ENCODE measurements around the gene SCFD2. TPM values are rescaled to one million over a fixed set of nuclear protein-coding genes. Genes with fewer than 3 reads are reported as not detected.
"Not testable (repeated sequence)": the region's sequence is repeated elsewhere in the genome, so short reads cannot be mapped to it uniquely, and the experiment has no call there.

Gene SCFD2
- total RNA-seq, 1 donor from 2014 or later, result 20.4 TPM

DNA sequence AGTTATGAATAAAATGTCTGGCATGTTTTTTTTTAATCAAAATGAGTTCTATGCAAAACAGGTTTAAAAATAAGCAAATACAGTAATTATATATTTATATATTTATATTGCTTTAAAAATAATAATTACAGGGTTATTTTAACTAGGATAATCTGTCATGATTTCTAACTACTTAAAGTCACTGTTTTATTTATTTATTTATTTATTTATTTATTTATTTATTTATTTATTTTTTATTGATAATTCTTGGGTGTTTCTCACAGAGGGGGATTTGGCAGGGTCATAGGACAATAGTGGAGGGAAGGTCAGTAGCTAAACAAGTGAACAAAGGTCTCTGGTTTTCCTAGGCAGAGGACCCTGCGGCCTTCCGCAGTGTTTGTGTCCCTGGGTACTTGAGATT, 129.2 kb downstream of the SCFD2 start:
- not testable (repeated sequence) for DNase-seq

DNA sequence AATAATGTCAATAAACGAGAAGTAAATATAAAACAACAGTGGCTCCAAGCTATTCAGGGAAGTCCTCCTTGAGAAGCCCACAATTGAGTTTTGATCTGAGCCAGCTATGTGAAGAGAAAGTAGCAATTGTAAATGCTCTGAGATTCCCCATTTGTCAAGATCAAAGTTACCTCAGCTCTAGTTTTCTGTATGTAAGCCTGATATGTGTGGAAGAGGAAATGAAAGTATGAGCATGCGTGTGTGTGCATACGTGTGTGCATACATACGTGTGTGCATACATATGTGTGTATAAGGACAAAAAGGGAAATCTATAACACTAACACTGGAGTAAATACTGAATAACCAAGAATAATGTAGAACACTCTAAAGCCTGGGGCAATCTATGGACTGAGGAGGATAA, 130.3 kb downstream of the SCFD2 start:
- DNase-seq, result no peak

GRCh38 chr4:53234669-53235068, 131.2 kb downstream of the SCFD2 start:
- DNase-seq, result no peak

DNA sequence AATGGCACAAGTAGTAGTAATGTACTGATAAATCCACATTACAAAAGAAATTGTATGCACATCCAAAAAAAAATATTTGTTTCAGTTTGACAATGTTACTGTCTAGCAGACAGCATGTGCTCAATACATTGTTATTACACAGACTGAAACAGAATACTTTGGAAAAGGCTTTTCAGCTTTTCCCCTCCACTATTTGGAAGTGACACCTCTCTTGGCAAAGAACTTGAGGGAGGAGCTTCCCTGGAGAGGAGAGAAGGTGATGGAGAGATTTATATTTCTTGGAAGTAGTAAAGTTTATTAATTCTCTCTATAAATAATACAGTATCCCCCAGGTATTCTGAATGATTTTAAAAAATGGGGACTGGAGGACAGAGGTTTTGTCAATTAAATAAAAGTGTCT, 131.8 kb downstream of the SCFD2 start:
- no peak for DNase-seq

DNA sequence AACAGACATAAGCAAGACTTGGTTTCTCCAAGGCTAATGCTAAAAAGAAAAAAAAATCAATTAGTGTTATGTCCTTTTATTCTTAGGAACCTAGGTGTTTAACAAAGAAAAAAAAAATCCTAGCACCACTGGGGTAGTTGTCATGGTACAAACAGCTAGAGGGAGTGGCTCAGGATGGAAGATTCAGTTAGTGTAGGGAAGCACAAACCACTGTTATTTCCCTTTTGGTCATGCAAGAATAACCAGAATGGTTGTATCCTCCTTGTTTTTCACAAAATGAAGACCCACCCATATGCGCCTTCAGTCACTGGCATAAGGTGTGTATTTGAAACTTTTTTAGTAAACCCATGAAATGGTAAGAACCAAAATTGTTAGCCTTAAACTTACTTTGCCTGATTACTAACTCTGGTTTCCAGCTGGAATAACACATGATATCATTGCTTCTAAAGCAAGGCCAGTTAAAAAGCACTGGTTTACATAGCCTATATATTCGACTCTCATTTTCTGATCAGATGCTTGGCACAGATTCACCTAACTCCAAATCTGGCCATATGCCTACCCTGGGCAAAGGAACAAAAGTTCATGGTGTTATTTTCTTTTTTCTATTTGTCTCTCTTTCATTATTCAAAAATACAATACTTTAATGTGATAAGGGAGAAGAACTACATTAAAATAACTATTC, 132.6 kb downstream of the SCFD2 start:
- DNase-seq, result no peak

GRCh38 chr4:53232371-53232770, 133.5 kb downstream of the SCFD2 start:
- no peak for DNase-seq

- DNase-seq, result no peak
Observed at GRCh38 chr4:53228036-53228435, 137.8 kb downstream of the SCFD2 start.

GRCh38 chr4:53227451-53227850, 138.4 kb downstream of the SCFD2 start:
- DNase-seq, result no peak

GRCh38 chr4:53221832-53222480, 143.9 kb downstream of the SCFD2 start:
- no peak for DNase-seq

DNA sequence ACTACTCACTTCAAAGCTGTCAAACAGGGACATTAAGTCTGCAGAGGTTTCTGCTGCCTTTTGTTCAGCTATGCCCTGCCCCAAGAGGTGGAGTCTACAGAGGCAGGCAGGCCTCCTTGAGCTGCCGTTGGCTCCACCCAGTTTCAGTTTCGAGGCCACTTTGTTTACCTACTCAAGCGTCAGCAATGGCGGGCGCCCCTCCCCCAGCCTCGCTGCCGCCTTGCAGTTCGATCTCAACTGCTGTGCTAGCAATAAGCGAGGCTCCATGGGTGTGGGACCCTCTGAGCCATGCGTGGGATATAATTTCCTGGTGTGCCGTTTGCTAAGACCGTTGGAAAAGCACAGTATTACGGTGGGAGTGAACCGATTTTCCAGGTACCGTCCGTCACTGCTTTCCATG, 146.7 kb downstream of the SCFD2 start:
- not testable (repeated sequence) for DNase-seq

GRCh38 chr4:53208753-53209152, 157.1 kb downstream of the SCFD2 start:
- no peak for DNase-seq

GRCh38 chr4:53205970-53206369, 159.9 kb downstream of the SCFD2 start:
- no peak for DNase-seq

DNA sequence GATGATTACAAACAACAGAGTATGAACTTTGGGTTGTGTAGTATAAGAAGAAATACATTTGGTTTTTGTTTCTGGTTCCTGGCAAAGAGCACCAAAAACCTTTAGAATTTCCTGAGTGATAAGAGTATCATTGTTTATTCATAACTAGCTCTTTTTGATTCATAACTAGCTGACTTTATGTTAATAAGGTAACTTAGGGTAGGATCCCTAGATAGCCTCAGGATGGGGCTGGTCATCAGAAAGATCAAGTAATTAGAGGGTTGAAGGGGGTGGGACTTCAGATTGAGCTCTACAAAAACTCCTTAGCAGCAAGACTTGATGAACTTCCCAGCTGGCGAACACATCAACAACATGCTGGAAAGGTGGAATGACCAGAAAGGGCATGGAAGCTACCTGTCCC, 166.5 kb downstream of the SCFD2 start:
- DNase-seq, result no peak

- no peak for DNase-seq
Observed at GRCh38 chr4:53197772-53198142, 168.1 kb downstream of the SCFD2 start.

DNA sequence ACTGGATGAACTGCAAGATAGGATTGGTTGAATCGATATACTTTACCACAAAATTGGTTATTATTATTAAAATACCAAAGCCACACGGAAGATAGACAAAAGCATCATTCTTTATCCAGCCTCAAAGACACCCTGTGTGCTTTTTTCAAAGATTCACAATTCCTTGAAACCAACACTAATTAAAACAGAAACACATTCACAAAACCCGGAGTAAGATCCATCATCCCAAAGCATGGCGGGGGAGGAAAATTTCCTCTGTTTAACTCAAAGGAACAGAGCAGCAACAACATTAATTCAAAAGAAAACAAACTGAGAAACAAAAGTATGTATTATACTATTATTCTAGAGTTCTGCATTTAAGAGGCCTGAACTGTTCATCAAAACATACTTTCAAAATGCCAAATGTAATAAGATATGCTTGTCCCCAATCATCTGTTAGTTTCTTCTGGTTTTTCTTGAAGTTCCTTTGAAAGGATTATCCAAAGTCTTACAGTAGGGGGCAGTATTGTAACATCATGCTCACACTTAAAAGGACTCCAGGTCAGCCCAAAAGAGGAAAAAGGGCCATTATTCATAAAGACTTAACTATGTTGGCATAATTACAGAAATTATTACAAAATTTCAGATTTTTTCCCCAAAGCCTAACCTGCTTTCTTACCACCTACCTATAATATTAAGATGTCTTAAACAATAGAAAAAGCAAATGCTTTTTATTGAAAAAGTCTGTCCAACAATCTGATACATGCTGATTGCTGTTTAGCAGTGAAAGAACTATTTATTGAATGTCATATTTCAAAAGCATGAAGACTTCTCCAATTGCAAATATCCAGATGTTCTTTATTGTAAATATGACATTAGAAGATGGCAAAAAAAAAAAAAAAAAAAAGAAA, 168.7 kb downstream of the SCFD2 start:
- DNase-seq, result peak; percentile 91

DNA sequence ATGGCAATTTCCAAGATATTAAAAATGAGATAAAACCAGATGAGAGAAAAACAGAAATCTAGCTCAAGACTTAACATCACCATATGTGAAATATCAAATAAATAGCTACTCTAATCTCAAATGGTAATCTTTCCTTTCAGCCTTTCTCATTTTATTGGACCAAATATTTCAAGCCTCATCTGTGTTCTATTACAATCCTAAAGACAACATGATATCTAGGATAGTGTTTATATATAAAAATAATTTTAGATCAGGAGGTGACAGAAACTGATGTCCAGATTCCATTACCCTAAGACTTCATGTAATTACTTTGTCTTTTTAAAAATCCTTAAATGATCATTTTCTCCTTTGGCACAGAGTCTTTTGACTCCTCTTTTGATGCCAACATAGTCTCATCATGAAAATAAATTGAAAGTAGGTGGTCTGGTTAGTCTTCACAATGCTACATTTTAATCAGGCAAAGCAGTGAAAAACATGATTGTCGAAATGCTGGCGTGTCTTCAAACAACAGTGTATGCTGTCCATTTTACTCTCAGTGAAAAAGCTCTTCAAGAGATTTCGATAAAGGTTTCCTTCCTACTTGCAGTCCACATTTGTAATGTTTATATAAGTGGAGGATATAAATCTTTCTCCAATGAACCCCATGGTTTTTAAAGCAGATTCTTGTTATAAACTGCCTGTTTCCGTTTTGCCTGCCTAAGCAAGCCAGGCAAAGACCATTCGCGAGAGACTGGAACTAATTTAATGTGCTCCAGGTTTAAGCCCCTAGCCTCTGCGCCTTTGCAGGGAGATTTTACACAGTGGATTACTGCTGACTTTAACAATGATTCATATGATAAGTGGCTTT, 169.8 kb downstream of the SCFD2 start:
- no peak for DNase-seq

- no peak for DNase-seq
Observed at GRCh38 chr4:53194727-53195126, 171.1 kb downstream of the SCFD2 start.

DNA sequence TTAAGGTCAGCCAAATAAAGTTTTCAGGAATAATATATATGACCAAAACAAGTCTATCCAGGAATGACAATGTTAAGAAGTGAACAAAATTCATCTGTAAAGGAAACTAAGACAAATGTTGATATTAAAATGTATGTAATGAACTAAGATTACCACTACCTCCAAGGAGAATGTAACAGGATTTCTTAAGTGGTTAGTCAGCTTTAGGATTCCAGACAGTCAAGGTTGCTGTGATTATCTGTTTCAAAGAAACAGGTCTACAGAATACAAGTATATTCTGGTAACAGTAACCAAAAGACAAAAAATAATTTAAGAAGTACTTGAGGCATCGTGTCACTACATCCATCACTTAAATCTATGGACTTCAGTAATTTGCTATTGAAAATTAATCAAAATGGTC, 172.8 kb downstream of the SCFD2 start:
- no peak for DNase-seq

- no peak for DNase-seq
Observed at GRCh38 chr4:53192496-53192895, 173.4 kb downstream of the SCFD2 start.

- DNase-seq, result no peak
Observed at GRCh38 chr4:53191997-53192396, 173.9 kb downstream of the SCFD2 start.

- DNase-seq, result no peak
Observed at GRCh38 chr4:53189011-53189410, 176.8 kb downstream of the SCFD2 start.

GRCh38 chr4:53186714-53187358, 179.0 kb downstream of the SCFD2 start:
- no peak for DNase-seq

Measured in dermis blood vessel endothelial cell (primary cell).